NCI-H524 (cell line): Measurements from ENCODE around the gene DNAAF5.
A peak's percentile ranks its signal among the peaks of the same experiment; 100 is the strongest.

ENCODE experiments used
- DNase-seq, 2 experiments: peaks; one replicate each; lab custom pipeline; 2025; lab: John Stamatoyannopoulos, UW

Gene DNAAF5

DNA sequence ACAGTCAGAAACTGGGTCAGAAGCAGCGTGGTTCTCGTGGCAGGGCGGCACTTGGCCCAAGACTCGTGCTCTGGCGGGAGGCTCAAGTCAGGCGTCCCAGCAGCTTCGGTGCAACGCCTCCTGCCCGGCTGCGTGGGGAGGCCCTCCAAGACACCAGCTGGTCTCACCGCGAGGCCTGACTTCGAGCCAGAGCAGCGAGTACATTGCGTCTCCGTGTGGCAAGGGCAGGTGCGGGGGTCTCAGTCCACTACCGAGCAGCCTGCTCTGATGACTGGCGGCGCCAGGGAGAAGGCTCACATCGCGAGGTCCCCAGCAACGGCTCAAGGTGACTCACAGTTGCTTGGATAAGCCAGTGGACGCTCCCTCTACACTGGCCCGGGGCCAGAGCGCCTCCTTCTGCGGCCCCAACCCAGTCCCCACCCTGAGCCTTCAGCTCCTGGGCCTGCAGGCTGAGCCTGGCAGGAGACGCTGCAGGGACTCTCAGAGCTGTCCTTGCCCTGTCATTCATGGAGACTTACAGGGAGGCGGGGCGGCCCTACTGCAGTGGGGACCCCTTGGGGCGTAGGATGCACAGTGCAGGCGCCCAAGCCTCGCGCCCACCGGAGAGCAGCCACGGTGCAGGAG lies 42.5 kb downstream of the DNAAF5 start:
- DNase-seq = no peak

DNA sequence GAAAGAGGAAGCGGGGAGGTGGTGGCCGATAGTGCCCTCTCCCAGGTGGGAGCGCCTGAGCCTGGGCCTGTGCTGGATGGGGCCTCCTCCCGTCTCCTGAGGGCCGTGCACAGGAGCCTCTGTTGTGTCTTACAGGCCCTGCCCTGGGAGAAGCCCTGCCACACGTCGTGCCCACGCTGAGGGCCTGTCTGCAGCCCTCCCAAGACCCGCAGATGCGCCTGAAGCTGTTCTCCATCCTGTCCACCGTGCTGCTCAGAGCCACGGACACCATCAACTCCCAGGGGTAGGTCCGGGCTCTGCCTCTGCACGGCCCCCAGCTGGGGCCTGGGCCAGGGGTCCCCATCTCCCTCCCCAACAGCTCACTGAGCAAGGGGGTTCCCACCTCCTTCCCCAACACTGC lies 43.8 kb downstream of the DNAAF5 start:
- no peak for DNase-seq

DNA sequence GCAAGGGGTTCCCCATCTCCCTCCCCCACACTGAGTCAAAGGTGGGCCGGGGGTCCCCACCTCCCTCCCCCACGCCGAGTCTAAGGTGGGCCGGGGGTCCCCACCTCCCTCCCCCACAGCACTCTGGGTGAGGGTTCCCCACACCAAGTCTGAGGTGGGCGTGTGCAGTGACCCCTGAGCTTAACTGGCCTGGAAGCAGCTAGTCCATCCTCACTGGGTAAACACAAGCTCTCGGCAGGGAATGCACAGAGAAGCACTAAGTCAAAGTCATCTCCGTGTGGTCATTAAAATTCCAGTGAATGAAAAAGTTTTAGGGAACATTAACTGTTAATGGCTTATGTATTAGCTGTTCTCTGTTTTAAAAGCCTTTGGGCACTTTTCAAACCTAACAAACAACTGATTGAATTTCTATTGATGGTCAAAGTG lies 44.3 kb downstream of the DNAAF5 start:
- DNase-seq = no peak

DNA sequence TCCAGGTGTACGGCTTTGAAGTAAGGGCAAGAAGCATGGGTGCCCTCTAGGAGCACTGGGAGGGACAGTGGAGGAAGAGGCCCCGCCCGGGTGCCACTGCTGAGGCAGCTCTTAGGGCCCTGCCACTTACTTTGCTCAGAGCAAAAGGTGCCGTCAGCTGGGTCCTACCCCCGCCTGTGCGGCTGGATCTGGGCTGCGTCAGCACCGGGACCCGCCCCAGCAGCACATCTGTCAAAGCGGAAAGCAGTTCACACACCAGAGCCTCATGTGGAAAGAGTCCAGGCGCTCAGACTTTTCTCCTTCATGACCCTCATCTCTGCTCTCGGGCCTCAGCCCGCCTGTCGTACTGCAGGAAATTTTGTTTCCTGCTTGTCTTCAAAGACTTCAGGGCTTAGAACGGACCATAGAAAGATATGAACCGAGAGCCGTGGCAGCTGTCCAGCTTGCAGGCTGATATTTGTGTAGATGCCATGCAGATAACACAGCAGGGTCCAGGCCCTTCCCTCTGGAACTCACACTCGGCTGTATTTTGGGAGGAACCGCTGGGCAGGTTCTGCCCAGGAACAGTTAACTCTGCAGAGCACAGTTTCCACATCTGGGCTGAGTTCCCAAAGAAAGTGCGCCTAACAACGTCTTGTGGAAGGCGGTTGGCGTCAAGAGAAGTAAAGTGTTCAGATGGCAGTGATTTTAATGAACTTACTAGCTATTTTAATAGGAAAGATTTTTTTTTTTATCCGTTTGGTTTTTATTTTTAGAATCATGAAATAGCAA lies 44.9 kb downstream of the DNAAF5 start:
- DNase-seq = no peak

DNA sequence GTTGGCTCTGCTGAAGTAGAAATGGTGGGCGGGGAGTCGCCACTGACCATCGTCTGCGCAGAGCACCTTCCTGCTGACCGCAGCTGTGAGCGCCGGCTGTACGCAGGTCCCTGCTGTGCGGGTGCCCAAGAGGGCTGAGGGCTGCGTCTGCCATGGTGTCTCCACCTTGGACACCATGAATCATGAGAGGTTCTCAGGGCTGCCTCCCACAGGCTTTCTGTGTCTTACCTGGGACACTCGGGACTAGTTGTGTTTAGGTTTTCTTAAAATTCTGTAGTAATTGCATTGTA lies 45.5 kb downstream of the DNAAF5 start:
- DNase-seq = no peak

DNA sequence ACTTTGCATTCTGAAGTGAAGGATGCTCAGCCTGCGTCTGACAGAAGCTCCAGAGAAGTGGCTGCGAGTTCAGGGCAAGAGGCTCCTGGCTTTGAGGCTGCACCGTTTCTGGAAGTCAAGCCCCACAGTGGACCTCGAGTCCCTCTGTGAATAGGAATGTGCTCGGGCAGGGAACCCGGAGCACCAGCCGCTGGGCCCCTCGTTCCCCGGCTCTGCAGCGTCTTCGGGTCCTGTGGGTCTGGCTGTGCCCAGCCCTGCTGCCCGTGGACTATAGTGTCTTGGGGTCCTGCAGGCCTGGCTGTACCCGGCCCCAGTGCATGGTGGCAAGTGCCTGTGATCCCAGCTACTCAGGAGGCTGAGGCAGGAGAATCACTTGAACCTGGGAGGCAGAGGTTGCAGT lies 45.9 kb downstream of the DNAAF5 start:
- no peak for DNase-seq

DNA sequence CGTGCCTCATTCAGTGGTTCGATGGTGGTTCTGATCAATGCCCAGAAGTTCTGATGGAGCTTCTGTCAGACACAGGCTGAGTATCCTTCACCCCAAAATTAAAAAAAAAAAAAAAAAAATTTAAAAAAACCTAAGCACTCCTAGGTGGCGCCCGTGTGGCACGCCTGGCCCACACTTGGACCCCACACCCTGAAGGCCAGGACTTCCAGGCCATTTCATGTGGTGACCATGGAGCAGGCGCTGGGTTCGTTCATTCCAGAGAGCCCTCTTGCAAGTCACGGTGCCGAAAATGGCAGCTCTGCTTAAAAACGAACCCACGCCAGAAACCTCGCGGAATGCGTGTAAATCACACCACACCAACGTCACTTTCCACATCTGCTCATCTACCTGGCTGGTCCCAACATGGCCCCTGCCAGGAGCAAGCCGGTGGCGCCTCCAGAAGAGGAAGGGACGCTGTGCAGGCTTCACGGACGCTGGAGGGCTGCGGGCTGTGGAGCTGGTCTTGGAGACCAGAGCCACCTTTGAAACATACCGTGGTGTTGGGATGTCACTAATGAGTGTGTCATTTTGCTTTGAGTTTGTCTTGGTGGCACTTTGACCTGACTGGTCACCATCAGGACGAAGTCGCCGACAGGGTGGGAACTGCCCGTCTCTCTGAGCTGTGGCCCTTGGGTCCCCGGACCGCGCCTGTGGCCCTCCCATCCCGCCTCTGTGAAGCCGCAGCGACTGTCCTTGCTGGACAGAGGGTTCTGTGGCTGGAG lies 46.5 kb downstream of the DNAAF5 start:
- DNase-seq = no peak

DNA sequence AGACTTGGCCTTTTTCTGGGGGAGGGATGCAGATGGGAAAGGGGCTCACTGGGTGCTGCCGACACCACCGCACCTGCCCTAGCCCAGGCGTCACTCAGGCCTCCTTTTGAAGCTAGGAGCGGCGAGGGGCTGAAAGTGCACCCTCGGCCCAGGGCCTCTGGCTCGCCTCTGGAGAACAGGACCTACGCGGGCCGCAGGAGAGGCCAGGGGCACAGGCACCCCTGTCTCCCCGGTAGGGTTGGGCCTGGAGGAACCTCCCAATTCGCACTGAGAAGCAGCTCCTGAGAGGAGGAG lies 47.1 kb downstream of the DNAAF5 start:
- no peak for DNase-seq

DNA sequence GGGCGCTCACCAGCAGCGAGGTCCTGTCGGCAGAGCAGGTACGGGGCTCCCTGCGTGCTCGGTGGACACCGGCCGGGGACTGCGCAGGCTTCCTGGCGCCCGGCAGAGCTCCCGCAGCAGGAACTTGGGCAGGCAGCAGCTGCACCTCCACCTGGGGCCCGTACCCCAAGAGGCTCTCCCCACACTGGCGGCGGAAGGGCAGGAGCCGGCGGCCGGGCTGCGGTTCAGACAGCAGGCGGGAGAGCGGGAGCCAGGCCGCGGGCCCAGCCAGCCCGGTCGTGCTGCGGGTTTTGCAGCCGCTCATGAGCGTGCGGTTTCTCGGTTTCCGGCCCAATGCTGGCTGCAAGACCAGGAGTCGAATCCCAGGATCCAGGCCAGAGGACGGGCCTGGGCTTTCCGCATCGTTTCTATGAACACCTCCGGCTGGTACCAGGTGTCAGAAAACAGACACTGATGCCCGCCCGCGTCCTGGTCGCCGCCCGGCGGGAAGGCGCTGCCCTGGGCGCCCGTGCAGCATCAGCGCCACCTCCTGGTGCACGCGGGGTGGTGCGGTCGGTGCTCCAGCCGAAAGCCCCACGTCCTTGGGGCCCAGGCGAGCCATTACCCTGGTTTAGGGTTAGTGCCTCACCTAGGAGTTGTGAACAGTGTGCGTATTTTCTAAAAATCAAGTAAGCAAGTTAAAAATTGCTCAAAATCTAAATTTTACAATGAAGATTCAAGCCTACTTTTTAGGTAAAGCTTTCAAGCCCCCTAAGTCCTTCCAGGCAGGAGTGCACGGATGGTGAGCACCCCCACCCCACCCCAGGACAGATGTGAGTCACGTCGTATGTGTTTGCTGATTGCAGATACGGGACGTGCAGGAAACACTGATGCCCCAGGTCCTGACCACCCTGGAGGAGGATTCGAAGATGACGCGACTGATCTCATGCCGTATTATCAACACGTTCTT lies 47.9 kb downstream of the DNAAF5 start:
- peak in 1 of 2 experiments; percentile 41 for DNase-seq

DNA sequence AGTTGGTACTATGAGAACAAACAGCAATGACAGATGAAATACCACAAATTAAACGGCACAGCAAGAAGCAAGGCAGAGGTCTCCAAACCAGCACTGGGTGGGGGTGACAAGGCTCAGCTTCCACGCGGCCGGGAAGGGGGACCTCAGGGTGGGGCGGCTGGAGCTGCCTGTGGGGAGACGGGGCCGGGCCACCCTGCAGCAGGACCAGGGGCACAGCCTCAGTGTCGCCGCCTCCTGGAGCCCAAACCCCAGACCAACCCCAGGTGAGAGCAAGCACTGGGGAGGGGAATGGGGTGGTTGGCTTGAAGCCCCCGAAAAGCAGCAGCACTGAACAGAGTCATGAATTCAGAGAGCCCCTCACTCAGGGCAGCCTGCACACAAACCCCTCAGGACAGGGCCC lies 49.9 kb downstream of the DNAAF5 start:
- no peak for DNase-seq

DNA sequence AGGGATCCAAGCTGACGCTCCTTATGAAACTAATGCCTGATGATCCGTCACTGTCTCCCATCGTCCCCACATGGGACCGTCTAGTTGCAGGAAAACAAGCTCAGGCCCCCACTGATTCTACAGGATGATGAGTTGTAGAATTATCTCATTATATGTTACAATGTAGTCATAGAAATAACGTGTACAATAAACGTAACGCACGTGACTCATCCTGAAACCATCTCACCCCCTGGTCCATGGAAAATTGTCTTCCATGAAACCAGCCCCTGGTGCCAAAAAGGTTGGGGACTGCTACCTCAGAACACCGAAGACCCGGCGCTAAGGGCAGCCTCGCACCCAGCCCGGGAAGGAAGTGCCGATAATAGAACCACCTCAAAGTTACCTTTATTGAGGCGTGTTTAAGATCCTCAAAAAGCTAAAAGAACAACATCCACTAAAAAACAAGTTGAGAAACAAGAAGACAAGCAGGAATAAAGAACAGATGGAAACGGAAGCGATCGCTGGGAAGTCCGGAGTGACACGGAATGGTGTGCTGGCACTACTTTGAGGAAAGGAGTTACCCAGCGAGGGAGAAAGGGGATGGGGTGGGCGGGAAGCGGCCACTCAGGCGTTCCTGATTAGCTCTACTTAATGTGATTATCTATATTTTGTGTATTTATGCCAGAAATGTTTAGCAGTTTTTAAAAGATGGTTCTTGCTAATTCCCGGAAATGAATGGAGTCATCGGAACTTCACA lies 50.7 kb downstream of the DNAAF5 start:
- no peak for DNase-seq

DNA sequence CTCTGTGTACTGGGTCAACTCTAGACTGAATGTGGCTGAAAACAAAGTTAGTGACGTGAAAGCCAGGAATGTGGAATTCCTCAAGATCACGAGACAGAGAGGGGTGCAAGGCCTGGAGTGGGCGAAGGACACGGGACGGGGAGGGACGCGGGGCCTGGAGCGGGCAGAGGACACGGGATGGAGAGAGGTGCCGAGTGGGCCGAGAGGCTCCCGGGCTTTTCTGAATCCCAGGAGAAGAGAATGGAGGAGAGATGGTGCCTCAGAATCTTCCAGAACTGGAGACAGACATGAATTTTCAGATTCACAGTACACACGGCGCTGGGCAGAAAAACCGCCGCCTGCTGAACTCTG lies 51.2 kb downstream of the DNAAF5 start:
- DNase-seq = no peak

DNA sequence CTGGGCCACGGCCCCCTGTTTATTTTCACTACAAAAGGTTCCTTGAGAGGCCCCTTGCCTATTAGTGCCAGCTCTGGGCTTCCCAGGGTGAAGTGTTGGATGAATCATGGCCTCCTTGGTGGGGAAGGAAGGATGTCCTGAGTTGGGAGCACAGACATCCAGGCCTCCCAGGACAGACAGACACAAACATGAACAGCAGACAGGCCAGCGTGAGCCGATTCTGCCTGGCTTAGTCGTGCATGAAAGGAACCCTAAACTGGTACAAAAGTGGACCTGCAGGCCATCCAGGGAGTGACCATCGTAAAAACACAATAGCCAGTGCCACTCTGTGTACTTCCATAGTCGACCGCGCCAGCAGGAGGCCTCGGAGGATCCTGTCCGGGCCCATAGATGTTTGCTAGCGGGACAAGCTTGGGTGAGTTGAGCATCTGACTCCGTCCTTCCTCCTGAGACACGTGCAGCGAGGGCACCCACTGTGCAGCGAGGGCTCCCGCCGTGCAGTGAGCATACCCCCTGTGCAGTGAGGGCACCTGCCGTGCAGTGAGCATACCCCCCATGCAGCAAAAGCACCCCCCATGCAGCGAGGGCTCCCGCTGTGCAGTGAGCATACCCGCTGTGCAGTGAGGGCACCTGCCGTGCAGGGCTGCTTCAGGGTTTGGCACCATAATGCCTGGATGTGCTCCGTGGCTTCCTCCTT lies 51.9 kb downstream of the DNAAF5 start:
- DNase-seq = no peak

DNA sequence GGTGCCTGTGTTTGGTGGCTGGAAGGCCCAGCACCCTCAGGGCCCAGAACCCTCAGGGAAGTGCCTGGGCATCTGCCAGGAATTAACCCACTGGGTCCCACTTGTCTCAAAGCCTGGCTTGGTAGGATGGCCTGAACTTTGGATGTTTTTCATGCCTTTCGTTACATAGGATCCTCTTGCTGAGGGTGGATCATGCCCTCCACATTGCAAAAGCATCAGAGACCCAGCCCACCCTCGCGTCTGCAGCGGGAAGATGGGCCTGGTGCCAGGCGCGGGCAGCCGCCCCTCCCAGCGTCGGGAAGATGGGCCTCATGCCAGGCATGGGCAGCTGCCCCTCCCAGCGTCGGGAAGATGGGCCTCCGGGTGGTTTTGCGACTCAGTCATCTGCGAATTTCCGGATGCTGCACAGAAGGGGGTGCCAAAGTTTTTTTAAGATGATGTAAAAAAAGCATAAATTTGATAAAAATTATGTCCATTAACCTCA lies 52.5 kb downstream of the DNAAF5 start:
- no peak for DNase-seq

DNA sequence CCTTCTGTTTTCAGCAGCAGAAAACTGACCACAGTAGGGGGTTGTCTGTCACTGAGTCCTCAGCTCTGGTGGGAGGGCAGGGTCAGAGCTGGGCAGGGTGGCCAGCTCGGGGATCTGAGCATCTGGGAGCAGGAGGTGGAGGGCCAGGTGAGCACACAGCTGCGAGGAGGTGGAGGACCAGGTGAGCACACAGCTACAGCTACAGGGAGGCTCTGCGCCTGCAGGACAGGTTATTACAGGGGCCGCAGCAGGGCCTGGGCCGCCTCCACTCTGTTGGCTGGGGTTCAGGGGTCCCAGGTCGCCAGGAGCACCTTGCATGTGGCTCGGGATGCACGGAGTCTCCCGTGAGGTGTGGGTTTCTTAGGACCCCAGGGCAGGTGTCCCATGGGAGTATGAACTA lies 53.0 kb downstream of the DNAAF5 start:
- DNase-seq = no peak

DNA sequence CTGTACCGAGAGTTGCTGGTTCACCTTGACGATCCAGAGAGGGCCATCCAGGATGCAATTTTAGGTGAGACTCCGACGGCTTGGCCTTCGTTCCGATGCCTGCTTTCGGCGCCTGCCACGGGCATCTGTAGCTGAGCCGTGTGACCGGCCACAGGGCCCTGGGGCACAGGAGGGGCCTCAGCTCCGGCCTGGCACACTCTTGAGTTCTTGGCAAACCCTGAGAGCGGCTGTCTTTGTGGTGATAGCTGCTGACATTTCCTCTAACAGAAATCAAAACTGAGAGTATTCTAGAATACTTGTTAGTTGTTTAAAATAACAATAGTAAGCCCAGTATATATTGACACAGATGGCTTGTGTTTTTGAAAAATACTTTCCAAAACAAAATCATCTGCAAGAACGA lies 53.6 kb downstream of the DNAAF5 start:
- DNase-seq = no peak

DNA sequence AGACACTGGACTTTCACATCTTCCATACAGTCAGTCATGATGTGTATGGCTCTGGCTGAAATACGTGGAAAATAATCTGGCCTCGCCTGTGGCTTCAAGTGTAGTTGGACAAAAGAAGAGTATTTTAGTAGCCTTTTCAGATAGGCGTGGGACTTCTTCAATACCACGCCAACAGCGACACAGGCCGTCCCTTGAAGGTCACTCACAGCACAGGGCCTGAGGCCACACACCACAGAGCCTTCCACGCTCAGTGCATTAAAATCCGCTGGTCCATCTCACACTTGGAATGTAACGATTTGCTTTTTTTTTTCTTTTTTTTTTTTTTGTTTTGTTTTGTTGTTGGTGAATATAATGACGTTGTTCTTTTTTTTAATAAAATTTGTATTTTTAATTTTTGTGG lies 54.0 kb downstream of the DNAAF5 start:
- no peak for DNase-seq

DNA sequence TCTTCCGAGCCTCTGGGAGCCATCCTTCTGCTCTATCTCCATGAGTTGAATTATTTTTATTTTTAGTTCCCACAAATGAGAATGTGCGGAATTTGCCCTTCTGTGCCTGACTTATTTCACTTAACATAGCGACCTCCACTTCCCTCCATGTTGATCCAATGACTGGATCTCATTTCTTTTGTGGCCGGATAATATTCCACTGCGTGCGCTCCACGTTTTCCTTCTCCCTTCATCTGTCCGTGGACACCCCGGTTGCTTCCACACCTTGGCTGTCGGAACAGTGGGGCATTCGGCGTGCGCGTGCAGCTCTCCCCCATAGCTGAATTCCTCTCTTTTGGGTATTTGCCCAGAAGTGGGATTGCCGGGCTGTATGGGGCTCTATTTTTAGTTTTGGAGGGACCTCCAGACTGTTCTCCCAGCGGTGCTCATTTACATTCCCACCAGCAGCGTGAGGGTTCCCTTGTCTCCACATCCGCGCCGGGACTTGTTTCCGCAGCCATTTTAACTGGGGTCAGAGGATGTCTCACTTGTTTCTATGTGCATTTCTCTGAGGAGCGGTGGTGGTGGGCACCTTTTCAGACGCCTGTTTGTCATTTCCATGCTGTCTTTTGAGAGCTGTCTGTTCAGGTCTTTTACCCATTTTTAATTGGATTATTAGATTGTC lies 54.8 kb downstream of the DNAAF5 start:
- no peak for DNase-seq

DNA sequence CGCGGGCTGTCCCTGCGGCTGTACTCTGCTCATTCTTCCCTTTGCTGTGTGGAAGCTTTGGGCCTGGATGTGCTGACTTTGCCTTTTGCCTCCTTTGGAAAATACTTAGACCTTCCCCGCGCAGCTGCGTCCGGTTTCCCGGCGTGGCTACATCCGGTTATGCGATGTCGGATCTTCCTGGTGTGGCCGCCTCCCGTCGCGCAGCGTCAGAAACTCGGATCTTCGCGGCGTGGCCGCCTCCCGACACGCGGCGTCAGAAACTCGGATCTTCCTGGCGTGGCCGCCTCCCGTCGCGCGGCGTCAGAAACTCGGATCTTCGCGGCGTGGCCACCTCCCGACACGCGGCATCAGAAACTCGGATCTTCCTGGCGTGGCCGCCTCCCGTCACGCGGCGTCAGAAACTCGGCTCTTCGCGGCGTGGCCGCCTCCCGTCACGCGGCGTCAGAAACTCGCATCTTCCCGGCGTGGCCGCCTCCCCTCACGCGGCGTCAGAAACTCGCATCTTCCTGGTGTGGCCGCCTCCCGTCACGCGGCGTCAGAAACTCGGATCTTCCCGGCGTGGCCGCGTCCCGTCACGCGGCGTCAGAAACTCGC lies 55.5 kb downstream of the DNAAF5 start:
- no peak for DNase-seq
